ENCODE measurements around the gene AVPR2. TPM values are rescaled to one million over a fixed set of nuclear protein-coding genes. Genes with fewer than 3 reads are reported as not detected.
A peak's percentile ranks its signal among the peaks of the same experiment; 100 is the strongest.

AVPR2 gene
- polyA plus RNA-seq, 3 donors: 0.78 to 2.2 (median 1.7) TPM

GRCh38 chrX:153869473-153870287 lies 34.8 kb upstream of the AVPR2 start:
- no peak for DNase-seq (ENCODE audit: extremely low read depth in 1 of 11, low read depth in 9 of 11, low spot score in 4 of 11)

- no peak for DNase-seq (ENCODE audit: extremely low read depth in 1 of 11, low read depth in 9 of 11, low spot score in 4 of 11)
These were observed 34.2 kb upstream of the AVPR2 start for GRCh38 chrX:153870288-153870690.

GRCh38 chrX:153870791-153871360 lies 33.6 kb upstream of the AVPR2 start:
- DNase-seq (ENCODE audit: extremely low read depth in 1 of 11, low read depth in 9 of 11, low spot score in 4 of 11): no peak

GRCh38 chrX:153871451-153871850 lies 33.0 kb upstream of the AVPR2 start:
- DNase-seq (ENCODE audit: extremely low read depth in 1 of 11, low read depth in 9 of 11, low spot score in 4 of 11): no peak

- DNase-seq (ENCODE audit: extremely low read depth in 1 of 11, low read depth in 9 of 11, low spot score in 4 of 11): no peak
These were observed 32.3 kb upstream of the AVPR2 start for GRCh38 chrX:153871946-153872878.

GRCh38 chrX:153873282-153874084 lies 31.0 kb upstream of the AVPR2 start:
- DNase-seq (ENCODE audit: extremely low read depth in 1 of 11, low read depth in 9 of 11, low spot score in 4 of 11): no peak

- DNase-seq (ENCODE audit: extremely low read depth in 1 of 11, low read depth in 9 of 11, low spot score in 4 of 11): no peak
These were observed 30.4 kb upstream of the AVPR2 start for GRCh38 chrX:153874085-153874365.

- DNase-seq (ENCODE audit: extremely low read depth in 1 of 11, low read depth in 9 of 11, low spot score in 4 of 11): no peak
These were observed 29.9 kb upstream of the AVPR2 start for GRCh38 chrX:153874366-153875125.

GRCh38 chrX:153875391-153876111 lies 28.9 kb upstream of the AVPR2 start:
- peak in 6 of 11 donors; percentile 31 to 63 (median 45) for DNase-seq (ENCODE audit: extremely low read depth in 1 of 11, low read depth in 9 of 11, low spot score in 4 of 11)

GRCh38 chrX:153876112-153876491 lies 28.4 kb upstream of the AVPR2 start:
- no peak for DNase-seq (ENCODE audit: extremely low read depth in 1 of 11, low read depth in 9 of 11, low spot score in 4 of 11)

- DNase-seq (ENCODE audit: extremely low read depth in 1 of 11, low read depth in 9 of 11, low spot score in 4 of 11): no peak
These were observed 26.8 kb upstream of the AVPR2 start for GRCh38 chrX:153877571-153878261.

- DNase-seq (ENCODE audit: extremely low read depth in 1 of 11, low read depth in 9 of 11, low spot score in 4 of 11): no peak
These were observed 26.1 kb upstream of the AVPR2 start for GRCh38 chrX:153878345-153878744.

GRCh38 chrX:153878969-153879653 lies 25.4 kb upstream of the AVPR2 start:
- DNase-seq (ENCODE audit: extremely low read depth in 1 of 11, low read depth in 9 of 11, low spot score in 4 of 11): no peak

GRCh38 chrX:153879741-153880439 lies 24.6 kb upstream of the AVPR2 start:
- no peak for DNase-seq (ENCODE audit: extremely low read depth in 1 of 11, low read depth in 9 of 11, low spot score in 4 of 11)

GRCh38 chrX:153880440-153880815 lies 24.0 kb upstream of the AVPR2 start:
- no peak for DNase-seq (ENCODE audit: extremely low read depth in 1 of 11, low read depth in 9 of 11, low spot score in 4 of 11)

GRCh38 chrX:153881281-153881680 lies 23.2 kb upstream of the AVPR2 start:
- DNase-seq (ENCODE audit: extremely low read depth in 1 of 11, low read depth in 9 of 11, low spot score in 4 of 11): no peak
